ENCODE data around the gene MOB4.
A peak's percentile ranks its signal among the peaks of the same experiment; 100 is the strongest.
"Not testable (repeated sequence)": the region's sequence is repeated elsewhere in the genome, so short reads cannot be mapped to it uniquely, and the experiment has no call there.

The MOB4 gene

GRCh38 chr2:197515739-197516392 is at the start of gene MOB4:
Gene MOB4 (plus strand): TSS chr2:197516066. CDS start chr2:197516087, 21 bp downstream.
- peak; percentile 95 for DNase-seq

- no peak for DNase-seq
Observed at GRCh38 chr2:197472166-197472565, 43.7 kb upstream of the MOB4 start.

GRCh38 chr2:197477797-197478196 is 38.1 kb upstream of the MOB4 start:
- DNase-seq: no peak

- no peak for DNase-seq
Observed at GRCh38 chr2:197480165-197481036, 35.5 kb upstream of the MOB4 start.

- not testable (repeated sequence) for DNase-seq
Observed at GRCh38 chr2:197484248-197484647, 31.6 kb upstream of the MOB4 start.

- no peak for DNase-seq
Observed at GRCh38 chr2:197486175-197486574, 29.7 kb upstream of the MOB4 start.

GRCh38 chr2:197487385-197487784 is 28.5 kb upstream of the MOB4 start:
- DNase-seq: no peak

GRCh38 chr2:197495433-197496134 is 20.3 kb upstream of the MOB4 start:
- no peak for DNase-seq

GRCh38 chr2:197496695-197497094 is 19.2 kb upstream of the MOB4 start:
- DNase-seq: no peak

- no peak for DNase-seq
Observed at GRCh38 chr2:197497326-197497725, 18.5 kb upstream of the MOB4 start.

GRCh38 chr2:197498235-197498936 is 17.5 kb upstream of the MOB4 start:
- no peak for DNase-seq

- peak; percentile 59 for DNase-seq
Observed at GRCh38 chr2:197498937-197499593, 16.8 kb upstream of the MOB4 start.

- DNase-seq: peak; percentile 98
Observed at GRCh38 chr2:197499594-197500502, 16.0 kb upstream of the MOB4 start, which contains the start of the genes HSPD1 and HSPE1. Gene HSPD1 (minus strand): TSS chr2:197499840. CDS start chr2:197498848, 992 bp downstream. Gene HSPE1 (plus strand): TSS chr2:197500379. CDS start chr2:197500437, 58 bp downstream.

GRCh38 chr2:197500503-197501131 is 15.2 kb upstream of the MOB4 start:
- no peak for DNase-seq

GRCh38 chr2:197502201-197502600 is 13.7 kb upstream of the MOB4 start:
- DNase-seq: no peak

- DNase-seq: no peak
Observed at GRCh38 chr2:197502685-197503084, 13.2 kb upstream of the MOB4 start.

- DNase-seq: no peak
Observed at GRCh38 chr2:197504000-197504399, 11.9 kb upstream of the MOB4 start.

- DNase-seq: no peak
Observed at GRCh38 chr2:197504512-197504911, 11.4 kb upstream of the MOB4 start.

GRCh38 chr2:197506658-197507057 is 9.2 kb upstream of the MOB4 start:
- DNase-seq: no peak

GRCh38 chr2:197513915-197514314 is 2.0 kb upstream of the MOB4 start:
- no peak for DNase-seq

GRCh38 chr2:197514754-197515153 is 1.1 kb upstream of the MOB4 start:
- DNase-seq: no peak

Data from activated naive CD4-positive, alpha-beta T cell treated with Interleukin-2 at 50 U/mL for 16 hours (primary cell).